ENCODE data around the gene PLTP. TPM values are rescaled to one million over a fixed set of nuclear protein-coding genes. Genes with fewer than 3 reads are reported as not detected.

Gene PLTP
- total and polyA plus RNA-seq, 2 of the 13 experiments (the other 11 are each of a cell fraction or from before 2014, with no cell fraction given) = 16.9 to 28.6 TPM

GRCh38 chr20:45934586-45935415 is 22.8 kb upstream of the PLTP start, which contains the start of gene PCIF1 (continued):
- no peak for TF ChIP-seq ZNF414 (CRISPR knock-in tag; IDR thresholded peaks at IDR 0.05)
- no peak for TF ChIP-seq MATR3 (CRISPR knock-in tag; IDR thresholded peaks at IDR 0.05)
- TF ChIP-seq HOXD1 (CRISPR knock-in tag; IDR thresholded peaks at IDR 0.05) = peak; percentile 93; the same call in 1 of the 2 replicates
- peak; percentile 96 for TF ChIP-seq GPN1 (CRISPR knock-in tag; IDR thresholded peaks at IDR 0.05; ENCODE audit: borderline replicate concordance)
- TF ChIP-seq, protein P1, sequence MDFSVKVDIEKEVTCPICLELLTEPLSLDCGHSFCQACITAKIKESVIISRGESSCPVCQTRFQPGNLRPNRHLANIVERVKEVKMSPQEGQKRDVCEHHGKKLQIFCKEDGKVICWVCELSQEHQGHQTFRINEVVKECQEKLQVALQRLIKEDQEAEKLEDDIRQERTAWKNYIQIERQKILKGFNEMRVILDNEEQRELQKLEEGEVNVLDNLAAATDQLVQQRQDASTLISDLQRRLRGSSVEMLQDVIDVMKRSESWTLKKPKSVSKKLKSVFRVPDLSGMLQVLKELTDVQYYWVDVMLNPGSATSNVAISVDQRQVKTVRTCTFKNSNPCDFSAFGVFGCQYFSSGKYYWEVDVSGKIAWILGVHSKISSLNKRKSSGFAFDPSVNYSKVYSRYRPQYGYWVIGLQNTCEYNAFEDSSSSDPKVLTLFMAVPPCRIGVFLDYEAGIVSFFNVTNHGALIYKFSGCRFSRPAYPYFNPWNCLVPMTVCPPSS (IDR thresholded peaks at IDR 0.05) = no peak
- peak; percentile 33; the same call in 1 of the 2 replicates for TF ChIP-seq CEBPB (IDR thresholded peaks at IDR 0.05; ENCODE audit: borderline replicate concordance, low read depth, low read length)
- TF ChIP-seq ZNF549 (CRISPR knock-in tag; IDR thresholded peaks at IDR 0.05) = no peak
- peak; percentile 19; the same call in 1 of the 2 replicates for TF ChIP-seq ZNF768 (CRISPR knock-in tag; IDR thresholded peaks at IDR 0.05)
- peak; percentile 96; the same call in 1 of the 2 replicates for TF ChIP-seq ZNF790 (CRISPR knock-in tag; IDR thresholded peaks at IDR 0.05; ENCODE audit: borderline replicate concordance)
- TF ChIP-seq, protein P2, sequence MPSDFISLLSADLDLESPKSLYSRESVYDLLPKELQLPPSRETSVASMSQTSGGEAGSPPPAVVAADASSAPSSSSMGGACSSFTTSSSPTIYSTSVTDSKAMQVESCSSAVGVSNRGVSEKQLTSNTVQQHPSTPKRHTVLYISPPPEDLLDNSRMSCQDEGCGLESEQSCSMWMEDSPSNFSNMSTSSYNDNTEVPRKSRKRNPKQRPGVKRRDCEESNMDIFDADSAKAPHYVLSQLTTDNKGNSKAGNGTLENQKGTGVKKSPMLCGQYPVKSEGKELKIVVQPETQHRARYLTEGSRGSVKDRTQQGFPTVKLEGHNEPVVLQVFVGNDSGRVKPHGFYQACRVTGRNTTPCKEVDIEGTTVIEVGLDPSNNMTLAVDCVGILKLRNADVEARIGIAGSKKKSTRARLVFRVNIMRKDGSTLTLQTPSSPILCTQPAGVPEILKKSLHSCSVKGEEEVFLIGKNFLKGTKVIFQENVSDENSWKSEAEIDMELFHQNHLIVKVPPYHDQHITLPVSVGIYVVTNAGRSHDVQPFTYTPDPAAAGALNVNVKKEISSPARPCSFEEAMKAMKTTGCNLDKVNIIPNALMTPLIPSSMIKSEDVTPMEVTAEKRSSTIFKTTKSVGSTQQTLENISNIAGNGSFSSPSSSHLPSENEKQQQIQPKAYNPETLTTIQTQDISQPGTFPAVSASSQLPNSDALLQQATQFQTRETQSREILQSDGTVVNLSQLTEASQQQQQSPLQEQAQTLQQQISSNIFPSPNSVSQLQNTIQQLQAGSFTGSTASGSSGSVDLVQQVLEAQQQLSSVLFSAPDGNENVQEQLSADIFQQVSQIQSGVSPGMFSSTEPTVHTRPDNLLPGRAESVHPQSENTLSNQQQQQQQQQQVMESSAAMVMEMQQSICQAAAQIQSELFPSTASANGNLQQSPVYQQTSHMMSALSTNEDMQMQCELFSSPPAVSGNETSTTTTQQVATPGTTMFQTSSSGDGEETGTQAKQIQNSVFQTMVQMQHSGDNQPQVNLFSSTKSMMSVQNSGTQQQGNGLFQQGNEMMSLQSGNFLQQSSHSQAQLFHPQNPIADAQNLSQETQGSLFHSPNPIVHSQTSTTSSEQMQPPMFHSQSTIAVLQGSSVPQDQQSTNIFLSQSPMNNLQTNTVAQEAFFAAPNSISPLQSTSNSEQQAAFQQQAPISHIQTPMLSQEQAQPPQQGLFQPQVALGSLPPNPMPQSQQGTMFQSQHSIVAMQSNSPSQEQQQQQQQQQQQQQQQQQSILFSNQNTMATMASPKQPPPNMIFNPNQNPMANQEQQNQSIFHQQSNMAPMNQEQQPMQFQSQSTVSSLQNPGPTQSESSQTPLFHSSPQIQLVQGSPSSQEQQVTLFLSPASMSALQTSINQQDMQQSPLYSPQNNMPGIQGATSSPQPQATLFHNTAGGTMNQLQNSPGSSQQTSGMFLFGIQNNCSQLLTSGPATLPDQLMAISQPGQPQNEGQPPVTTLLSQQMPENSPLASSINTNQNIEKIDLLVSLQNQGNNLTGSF (CRISPR knock-in tag; IDR thresholded peaks at IDR 0.05) = no peak
- peak; percentile 86 for TF ChIP-seq YEATS4 (CRISPR knock-in tag; IDR thresholded peaks at IDR 0.05; ENCODE audit: borderline replicate concordance)
- peak; percentile 17; the same call in 1 of the 2 replicates for TF ChIP-seq STAG1 (CRISPR knock-in tag; IDR thresholded peaks at IDR 0.05)
- TF ChIP-seq, protein P3, sequence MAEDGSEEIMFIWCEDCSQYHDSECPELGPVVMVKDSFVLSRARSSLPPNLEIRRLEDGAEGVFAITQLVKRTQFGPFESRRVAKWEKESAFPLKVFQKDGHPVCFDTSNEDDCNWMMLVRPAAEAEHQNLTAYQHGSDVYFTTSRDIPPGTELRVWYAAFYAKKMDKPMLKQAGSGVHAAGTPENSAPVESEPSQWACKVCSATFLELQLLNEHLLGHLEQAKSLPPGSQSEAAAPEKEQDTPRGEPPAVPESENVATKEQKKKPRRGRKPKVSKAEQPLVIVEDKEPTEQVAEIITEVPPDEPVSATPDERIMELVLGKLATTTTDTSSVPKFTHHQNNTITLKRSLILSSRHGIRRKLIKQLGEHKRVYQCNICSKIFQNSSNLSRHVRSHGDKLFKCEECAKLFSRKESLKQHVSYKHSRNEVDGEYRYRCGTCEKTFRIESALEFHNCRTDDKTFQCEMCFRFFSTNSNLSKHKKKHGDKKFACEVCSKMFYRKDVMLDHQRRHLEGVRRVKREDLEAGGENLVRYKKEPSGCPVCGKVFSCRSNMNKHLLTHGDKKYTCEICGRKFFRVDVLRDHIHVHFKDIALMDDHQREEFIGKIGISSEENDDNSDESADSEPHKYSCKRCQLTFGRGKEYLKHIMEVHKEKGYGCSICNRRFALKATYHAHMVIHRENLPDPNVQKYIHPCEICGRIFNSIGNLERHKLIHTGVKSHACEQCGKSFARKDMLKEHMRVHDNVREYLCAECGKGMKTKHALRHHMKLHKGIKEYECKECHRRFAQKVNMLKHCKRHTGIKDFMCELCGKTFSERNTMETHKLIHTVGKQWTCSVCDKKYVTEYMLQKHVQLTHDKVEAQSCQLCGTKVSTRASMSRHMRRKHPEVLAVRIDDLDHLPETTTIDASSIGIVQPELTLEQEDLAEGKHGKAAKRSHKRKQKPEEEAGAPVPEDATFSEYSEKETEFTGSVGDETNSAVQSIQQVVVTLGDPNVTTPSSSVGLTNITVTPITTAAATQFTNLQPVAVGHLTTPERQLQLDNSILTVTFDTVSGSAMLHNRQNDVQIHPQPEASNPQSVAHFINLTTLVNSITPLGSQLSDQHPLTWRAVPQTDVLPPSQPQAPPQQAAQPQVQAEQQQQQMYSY (CRISPR knock-in tag; IDR thresholded peaks at IDR 0.05) = peak; percentile 36; the same call in 1 of the 2 replicates
- TF ChIP-seq POLR2A (IDR thresholded peaks at IDR 0.05; ENCODE audit: insufficient read depth in 1 of 2, low read depth in 2 of 2, low read length in 2 of 2) = peak; percentile 64 to 98
- peak; percentile 81 for TF ChIP-seq KMT2A (CRISPR knock-in tag; IDR thresholded peaks at IDR 0.05)
- peak; percentile 36; the same call in 1 of the 2 replicates for TF ChIP-seq ZFP1 (CRISPR knock-in tag; IDR thresholded peaks at IDR 0.05)
- TF ChIP-seq ADNP (CRISPR knock-in tag; IDR thresholded peaks at IDR 0.05) = no peak
- TF ChIP-seq FOXC1 (CRISPR knock-in tag; IDR thresholded peaks at IDR 0.05; ENCODE audit: borderline replicate concordance) = peak; percentile 96; the same call in 1 of the 2 replicates
- peak; percentile 90 to 96 for TF ChIP-seq KLF16 (CRISPR knock-in tag; IDR thresholded peaks at IDR 0.05)

Data from HepG2 (cell line).